8988T (cell line): ENCODE results near the gene DGKD.

ENCODE experiments used
- DNase-seq: peaks from one replicate; pipeline ENCODE4 v3.0.0; 2011

DGKD gene

GRCh38 chr2:233338046-233338445, 16.2 kb upstream of the DGKD start:
- no peak for DNase-seq

GRCh38 chr2:233338812-233339368, 15.4 kb upstream of the DGKD start:
- DNase-seq, result no peak

- no peak for DNase-seq
Observed at GRCh38 chr2:233339427-233339826, 14.9 kb upstream of the DGKD start.

- DNase-seq, result no peak
Observed at GRCh38 chr2:233341296-233341695, 13.0 kb upstream of the DGKD start.

- DNase-seq, result no peak
Observed at GRCh38 chr2:233342301-233342700, 12.0 kb upstream of the DGKD start.

- no peak for DNase-seq
Observed at GRCh38 chr2:233343171-233343705, 11.1 kb upstream of the DGKD start.

GRCh38 chr2:233346376-233346775, 7.9 kb upstream of the DGKD start:
- DNase-seq, result no peak

- DNase-seq, result no peak
Observed at GRCh38 chr2:233346930-233347329, 7.4 kb upstream of the DGKD start.

- no peak for DNase-seq
Observed at GRCh38 chr2:233349005-233349998, 5.0 kb upstream of the DGKD start.

GRCh38 chr2:233350708-233351107, 3.6 kb upstream of the DGKD start:
- peak; percentile 97 for DNase-seq

- DNase-seq, result no peak
Observed at GRCh38 chr2:233351423-233351822, 2.9 kb upstream of the DGKD start.

GRCh38 chr2:233352141-233352842, 2.0 kb upstream of the DGKD start:
- no peak for DNase-seq

- no peak for DNase-seq
Observed at GRCh38 chr2:233353101-233353768, 1.1 kb upstream of the DGKD start.

- no peak for DNase-seq
Observed at GRCh38 chr2:233354500-233354924, 218 bp downstream of the DGKD start.

GRCh38 chr2:233354971-233355574, 779 bp downstream of the DGKD start:
- DNase-seq, result peak; percentile 71

- DNase-seq, result no peak
Observed at GRCh38 chr2:233355916-233356315, 1.6 kb downstream of the DGKD start.

- DNase-seq, result no peak
Observed at GRCh38 chr2:233356546-233357308, 2.4 kb downstream of the DGKD start.

GRCh38 chr2:233358335-233358734, 4.0 kb downstream of the DGKD start:
- DNase-seq, result no peak

GRCh38 chr2:233358947-233359346, 4.7 kb downstream of the DGKD start:
- DNase-seq, result no peak

- no peak for DNase-seq
Observed at GRCh38 chr2:233359823-233360222, 5.5 kb downstream of the DGKD start.

- DNase-seq, result no peak
Observed at GRCh38 chr2:233360771-233361176, 6.5 kb downstream of the DGKD start.

GRCh38 chr2:233361297-233361696, 7.0 kb downstream of the DGKD start:
- no peak for DNase-seq
